Mesothelial cell of epicardium (in vitro differentiated cells): Measurements from ENCODE around the gene AKAP13. TPM values are rescaled to one million over a fixed set of nuclear protein-coding genes. Genes with fewer than 3 reads are reported as not detected.
A peak's percentile ranks its signal among the peaks of the same experiment; 100 is the strongest.

ENCODE experiments used
- DNase-seq, 2 experiments: peaks; one replicate each; pipeline ENCODE4 v3.0.0; 2021; ENCODE audit warnings: low spot score in 2 of 2; ENCODE audit not compliant: unreplicated experiment in 2 of 2
- H3K27ac Mint-ChIP-seq: 2 replicates; pipeline ENCODE4 v1.8.0; 2021; ENCODE audit warnings: mixed read lengths
- H3K27me3 Mint-ChIP-seq: 2 replicates; pipeline ENCODE4 v1.8.0; 2021; ENCODE audit warnings: low read depth, mixed read lengths
- H3K36me3 Mint-ChIP-seq: 2 replicates; pipeline ENCODE4 v1.8.0; 2021; ENCODE audit warnings: mixed read lengths
- H3K4me1 Mint-ChIP-seq: 2 replicates; pipeline ENCODE4 v1.8.0; 2021; ENCODE audit warnings: mixed read lengths
- H3K4me3 Mint-ChIP-seq: 2 replicates; pipeline ENCODE4 v1.8.0; 2021; ENCODE audit warnings: mild to moderate bottlenecking, moderate library complexity, mixed read lengths
- H3K9me3 Mint-ChIP-seq: 2 replicates; pipeline ENCODE4 v1.8.0; 2021; ENCODE audit warnings: mixed read lengths
- CTCF ChIP-seq: fragments of 200-600 bp; sonication (generic); IDR thresholded peaks from one replicate; pipeline ENCODE4 v1.5.0; 2021; ENCODE audit warnings: antibody characterized with exemption; ENCODE audit not compliant: unreplicated experiment
- total RNA-seq: library from RNA; stranded (reverse); gene quantifications from 3 replicates; pipeline ENCODE4 v1.2.1, GENCODE V29; 2021

AKAP13 gene
- total RNA-seq, 1 donor from 2014 or later, result 109 TPM

DNA sequence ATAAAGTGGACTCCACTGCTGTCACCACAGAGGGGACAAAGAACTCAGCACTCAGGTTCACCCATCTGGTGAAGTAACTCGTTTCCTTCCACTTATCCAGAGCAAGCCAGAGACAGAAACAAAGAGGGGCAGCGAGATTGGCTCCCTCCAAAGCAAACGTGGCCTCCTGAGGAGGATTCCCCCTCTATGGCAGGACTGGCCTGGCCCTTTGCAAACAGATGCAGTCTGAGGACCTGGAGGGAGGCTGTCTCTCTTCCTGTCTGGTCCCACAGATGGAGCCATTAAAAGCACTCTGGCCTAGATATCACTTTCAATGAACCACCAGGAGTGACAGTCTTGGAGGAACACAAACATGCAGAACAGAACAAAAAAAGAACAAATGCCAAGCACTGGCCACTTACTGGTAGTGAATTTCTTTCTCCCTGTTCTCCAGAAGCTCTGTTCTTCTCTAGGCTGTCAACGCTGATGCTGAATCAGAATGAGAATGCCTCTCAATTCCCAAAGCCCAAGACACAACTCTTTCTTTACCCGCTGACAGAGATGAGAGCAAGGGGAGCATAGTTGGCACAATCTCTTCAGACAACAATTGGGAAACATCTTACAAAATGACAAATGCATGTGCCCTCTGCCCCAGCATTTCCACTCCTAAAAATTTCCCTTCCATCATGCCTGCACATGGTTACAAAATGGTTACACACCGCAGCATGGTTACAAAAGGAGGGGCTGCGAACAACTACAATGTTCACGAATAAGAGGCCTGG is 400.0 kb downstream of the AKAP13 start:
- H3K4me3 Mint-ChIP-seq, result no peak overlapping the region

GRCh38 chr15:85781099-85781498 is 400.7 kb downstream of the AKAP13 start:
- no peaks in the 10 kb centered on the region for H3K9me3 Mint-ChIP-seq
- no peak for DNase-seq
- H3K27ac Mint-ChIP-seq, result no peak overlapping the region
- no peak overlapping the region for H3K4me3 Mint-ChIP-seq
- no peaks in the 10 kb centered on the region for H3K27me3 Mint-ChIP-seq
- H3K36me3 Mint-ChIP-seq, result no peaks in the 10 kb centered on the region
- no peak for TF ChIP-seq CTCF
- H3K4me1 Mint-ChIP-seq, result peaks cover 6% of the 10 kb centered on the region

More for the DNA sequence above, 400.0 kb downstream of the AKAP13 start:
- H3K36me3 Mint-ChIP-seq, result peaks cover under 1% of the 10 kb centered on the region
- no peaks in the 10 kb centered on the region for H3K27me3 Mint-ChIP-seq
- H3K9me3 Mint-ChIP-seq, result no peaks in the 10 kb centered on the region
- peaks cover 4% of the 10 kb centered on the region for H3K4me1 Mint-ChIP-seq
- no peak overlapping the region for H3K27ac Mint-ChIP-seq
- no peak for DNase-seq
- TF ChIP-seq CTCF, result no peak

GRCh38 chr15:85782064-85782463 is 401.7 kb downstream of the AKAP13 start:
- Mint-ChIP-seq H3K27ac (no peak overlapping the region), H3K27me3 (no peaks in the 10 kb centered on the region), H3K4me3 (no peak overlapping the region), H3K9me3 (no peaks in the 10 kb centered on the region), H3K36me3 (no peaks in the 10 kb centered on the region), H3K4me1 (peaks cover 13% of the 10 kb centered on the region)
- no peak for DNase-seq
- TF ChIP-seq CTCF, result no peak

GRCh38 chr15:85785887-85786780 is 405.7 kb downstream of the AKAP13 start:
- Mint-ChIP-seq H3K4me1 (peaks cover 32% of the 10 kb centered on the region), H3K27me3 (no peaks in the 10 kb centered on the region), H3K9me3 (no peaks in the 10 kb centered on the region), H3K36me3 (peaks cover 2% of the 10 kb centered on the region), H3K4me3 (no peak overlapping the region), H3K27ac (peak overlapping the region; percentile 34)
- DNase-seq, result no peak
- no peak for TF ChIP-seq CTCF

DNA sequence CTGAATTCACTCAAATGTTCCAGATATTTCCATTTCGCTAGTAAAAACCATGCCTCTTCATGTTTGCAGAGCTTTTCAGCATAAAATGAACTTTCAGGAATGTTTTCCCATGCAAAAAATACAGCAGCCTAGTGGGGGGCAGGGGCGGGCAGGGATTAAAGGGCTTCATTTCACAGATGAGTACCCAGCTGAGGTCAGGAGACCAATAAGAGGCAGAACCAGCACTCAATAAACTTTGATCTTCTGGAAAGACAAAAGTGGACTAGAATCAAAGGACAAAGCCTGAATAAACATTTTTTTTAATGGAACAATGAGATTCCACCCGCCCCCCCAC is 406.3 kb downstream of the AKAP13 start:
- Mint-ChIP-seq H3K27ac (no peak overlapping the region), H3K4me3 (no peak overlapping the region), H3K9me3 (no peaks in the 10 kb centered on the region)

More for the DNA sequence above, 406.3 kb downstream of the AKAP13 start:
- peaks cover 2% of the 10 kb centered on the region for H3K36me3 Mint-ChIP-seq
- H3K27me3 Mint-ChIP-seq, result no peaks in the 10 kb centered on the region
- H3K4me1 Mint-ChIP-seq, result peaks cover 32% of the 10 kb centered on the region
- DNase-seq, result no peak
- no peak for TF ChIP-seq CTCF
